Measurements from ENCODE around the gene WIPF2. TPM values are rescaled to one million over a fixed set of nuclear protein-coding genes. Genes with fewer than 3 reads are reported as not detected.
"Not testable (repeated sequence)": the region's sequence is repeated elsewhere in the genome, so short reads cannot be mapped to it uniquely, and the experiment has no call there.

WIPF2 gene
- total and polyA plus RNA-seq, 2 experiments from 2014 or later = 9.2 TPM

GRCh38 chr17:40209404-40210093, 9.6 kb upstream of the WIPF2 start:
- Histone ChIP-seq H3K27me3 (ENCODE audit: insufficient read depth) (no peaks in the 10 kb centered on the region), H3K79me2 (replicated peaks; ENCODE audit: insufficient read depth) (no peaks in the 10 kb centered on the region), H4K20me1 (replicated peaks; ENCODE audit: insufficient read depth) (no peaks in the 10 kb centered on the region), H3K4me1 (ENCODE audit: insufficient read depth) (no peaks in the 10 kb centered on the region), H3K27ac (ENCODE audit: low read depth) (no peak overlapping the region), H3K4me2 (no peak overlapping the region), H3K9me2 (ENCODE audit: insufficient read depth) (no peaks in the 10 kb centered on the region), H3K4me3 (no peak overlapping the region), H3K36me3 (ENCODE audit: insufficient read depth) (no peaks in the 10 kb centered on the region), H2AFZ (0 out of 2 replicates have a peak overlapping the region, but pooled peaks have one; percentile 81), H3F3A (replicated peaks; ENCODE audit: low read depth) (no peaks in the 10 kb centered on the region)
- TF ChIP-seq POLR2AphosphoS5 (IDR thresholded peaks at IDR 0.05; ENCODE audit: low read depth) = no peak
- TF ChIP-seq REST (IDR thresholded peaks at IDR 0.05; ENCODE audit: unreplicated experiment) = no peak
- TF ChIP-seq CREB1 (CRISPR knock-in tag; IDR thresholded peaks at IDR 0.05; ENCODE audit: low read depth) = no peak
- TF ChIP-seq ZNF331 (CRISPR knock-in tag; IDR thresholded peaks at IDR 0.05; ENCODE audit: low read depth) = no peak
- TF ChIP-seq NANOG (IDR thresholded peaks at IDR 0.05; ENCODE audit: borderline replicate concordance) = no peak
- TF ChIP-seq CTCF (conservative IDR thresholded peaks at IDR 0.05; ENCODE audit: low read depth in 2 of 2) = no peak
- TF ChIP-seq ETS1 (IDR thresholded peaks at IDR 0.05) = no peak
- no peak for TF ChIP-seq JUNB (IDR thresholded peaks at IDR 0.05; ENCODE audit: unreplicated experiment)
- TF ChIP-seq EZH2 (IDR thresholded peaks at IDR 0.05; ENCODE audit: low read depth, unreplicated experiment) = no peak
- Mint-ChIP-seq H3K4me3 (no peak overlapping the region), H3K27me3 (ENCODE audit: insufficient read depth, low read depth, poor library complexity) (peaks cover 17% of the 10 kb centered on the region), H3K36me3 (ENCODE audit: low read depth) (no peaks in the 10 kb centered on the region), H3K9me3 (no peaks in the 10 kb centered on the region), H3K4me1 (no peaks in the 10 kb centered on the region), H3K27ac (no peak overlapping the region)
- DNase-seq (ENCODE audit: low spot score) = no peak
- no peak for ATAC-seq

- not testable (repeated sequence) for H3K9me3 Mint-ChIP-seq; H3K27ac Mint-ChIP-seq; H3K4me1 ChIP-seq (ENCODE audit: insufficient read depth); H3K27me3 ChIP-seq (ENCODE audit: insufficient read depth); H3K4me1 Mint-ChIP-seq; H3F3A ChIP-seq (replicated peaks; ENCODE audit: low read depth); H3K36me3 Mint-ChIP-seq (ENCODE audit: low read depth); H2AFZ ChIP-seq; H3K79me2 ChIP-seq (replicated peaks; ENCODE audit: insufficient read depth); H3K4me2 ChIP-seq; H3K9me2 ChIP-seq (ENCODE audit: insufficient read depth); H3K4me3 Mint-ChIP-seq; DNase-seq (ENCODE audit: low spot score); ATAC-seq; H3K4me3 ChIP-seq; H3K27ac ChIP-seq (ENCODE audit: low read depth); H4K20me1 ChIP-seq (replicated peaks; ENCODE audit: insufficient read depth); H3K36me3 ChIP-seq (ENCODE audit: insufficient read depth)
- peaks cover 11% of the 10 kb centered on the region for H3K27me3 Mint-ChIP-seq (ENCODE audit: insufficient read depth, low read depth, poor library complexity)
These were observed 5.2 kb upstream of the WIPF2 start for GRCh38 chr17:40213914-40214313.
